ENCODE data around the gene DOCK3.

DOCK3 gene

GRCh38 chr3:51340989-51341636 is 666.4 kb downstream of the DOCK3 start:
- Histone ChIP-seq H3K27ac (replicated peaks) (no peak overlapping the region), H3K27me3 (ENCODE audit: insufficient read depth, poor library complexity, severe bottlenecking) (peaks cover 3% of the 10 kb centered on the region), H3K4me3 (replicated peaks; ENCODE audit: insufficient read depth, low read length) (no peak overlapping the region)
- TF ChIP-seq, protein P1, sequence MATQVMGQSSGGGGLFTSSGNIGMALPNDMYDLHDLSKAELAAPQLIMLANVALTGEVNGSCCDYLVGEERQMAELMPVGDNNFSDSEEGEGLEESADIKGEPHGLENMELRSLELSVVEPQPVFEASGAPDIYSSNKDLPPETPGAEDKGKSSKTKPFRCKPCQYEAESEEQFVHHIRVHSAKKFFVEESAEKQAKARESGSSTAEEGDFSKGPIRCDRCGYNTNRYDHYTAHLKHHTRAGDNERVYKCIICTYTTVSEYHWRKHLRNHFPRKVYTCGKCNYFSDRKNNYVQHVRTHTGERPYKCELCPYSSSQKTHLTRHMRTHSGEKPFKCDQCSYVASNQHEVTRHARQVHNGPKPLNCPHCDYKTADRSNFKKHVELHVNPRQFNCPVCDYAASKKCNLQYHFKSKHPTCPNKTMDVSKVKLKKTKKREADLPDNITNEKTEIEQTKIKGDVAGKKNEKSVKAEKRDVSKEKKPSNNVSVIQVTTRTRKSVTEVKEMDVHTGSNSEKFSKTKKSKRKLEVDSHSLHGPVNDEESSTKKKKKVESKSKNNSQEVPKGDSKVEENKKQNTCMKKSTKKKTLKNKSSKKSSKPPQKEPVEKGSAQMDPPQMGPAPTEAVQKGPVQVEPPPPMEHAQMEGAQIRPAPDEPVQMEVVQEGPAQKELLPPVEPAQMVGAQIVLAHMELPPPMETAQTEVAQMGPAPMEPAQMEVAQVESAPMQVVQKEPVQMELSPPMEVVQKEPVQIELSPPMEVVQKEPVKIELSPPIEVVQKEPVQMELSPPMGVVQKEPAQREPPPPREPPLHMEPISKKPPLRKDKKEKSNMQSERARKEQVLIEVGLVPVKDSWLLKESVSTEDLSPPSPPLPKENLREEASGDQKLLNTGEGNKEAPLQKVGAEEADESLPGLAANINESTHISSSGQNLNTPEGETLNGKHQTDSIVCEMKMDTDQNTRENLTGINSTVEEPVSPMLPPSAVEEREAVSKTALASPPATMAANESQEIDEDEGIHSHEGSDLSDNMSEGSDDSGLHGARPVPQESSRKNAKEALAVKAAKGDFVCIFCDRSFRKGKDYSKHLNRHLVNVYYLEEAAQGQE (IDR thresholded peaks at IDR 0.05; ENCODE audit: insufficient replicate concordance, low read depth) = no peak
- TF ChIP-seq POLR2AphosphoS5 (IDR thresholded peaks at IDR 0.05; ENCODE audit: low read depth) (no peak), SPI1 (IDR thresholded peaks at IDR 0.05; ENCODE audit: borderline replicate concordance, low read depth) (no peak), CTCF (IDR thresholded peaks at IDR 0.05; ENCODE audit: insufficient read depth, low read length) (no peak)
- DNase-seq (ENCODE audit: low read depth in 1 of 2, low spot score in 1 of 2) = no peak

- no peak for DNase-seq (ENCODE audit: low read depth in 1 of 2, low spot score in 1 of 2)
- H3K27me3 ChIP-seq (ENCODE audit: insufficient read depth, poor library complexity, severe bottlenecking) = peaks cover 3% of the 10 kb centered on the region
- TF ChIP-seq, protein P1 (IDR thresholded peaks at IDR 0.05; ENCODE audit: insufficient replicate concordance, low read depth) = no peak
- no peak for TF ChIP-seq GABPA (IDR thresholded peaks at IDR 0.05; ENCODE audit: low read depth)
- TF ChIP-seq POLR2AphosphoS5 (IDR thresholded peaks at IDR 0.05; ENCODE audit: low read depth) = no peak
- TF ChIP-seq SPI1 (IDR thresholded peaks at IDR 0.05; ENCODE audit: borderline replicate concordance, low read depth) = no peak
- no peak for TF ChIP-seq CTCF (IDR thresholded peaks at IDR 0.05; ENCODE audit: insufficient read depth, low read length)
- H3K27ac ChIP-seq (replicated peaks) = no peak overlapping the region
- no peak overlapping the region for H3K4me3 ChIP-seq (replicated peaks; ENCODE audit: insufficient read depth, low read length)
These were observed 669.4 kb downstream of the DOCK3 start for GRCh38 chr3:51343918-51344687.

DNA sequence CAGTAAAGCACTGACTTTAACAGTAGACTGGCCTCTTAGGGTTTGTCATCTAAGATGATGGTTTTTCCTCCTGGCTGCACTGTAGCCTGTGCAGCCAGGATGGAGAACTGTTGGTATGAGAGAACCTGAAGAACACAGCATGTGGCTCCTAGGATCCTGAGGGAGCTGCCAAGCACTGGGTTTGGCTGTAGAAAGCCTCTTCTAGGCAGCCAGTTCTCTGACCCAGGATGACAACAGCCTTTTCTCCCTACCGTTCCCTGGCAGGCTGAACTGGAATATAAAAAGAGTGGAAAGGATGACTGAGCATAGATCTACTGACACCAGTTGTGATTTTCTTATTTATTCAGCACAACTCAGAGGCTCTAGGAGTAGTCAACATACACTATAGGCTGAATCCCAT is 676.0 kb downstream of the DOCK3 start:
- no peaks in the 10 kb centered on the region for H3K27me3 ChIP-seq (ENCODE audit: insufficient read depth, poor library complexity, severe bottlenecking)
- no peak for TF ChIP-seq CTCF (IDR thresholded peaks at IDR 0.05; ENCODE audit: insufficient read depth, low read length)
- no peak for TF ChIP-seq POLR2AphosphoS5 (IDR thresholded peaks at IDR 0.05; ENCODE audit: low read depth)
- no peak for TF ChIP-seq SPI1 (IDR thresholded peaks at IDR 0.05; ENCODE audit: borderline replicate concordance, low read depth)
- TF ChIP-seq GABPA (IDR thresholded peaks at IDR 0.05; ENCODE audit: low read depth) = no peak
- TF ChIP-seq, protein P1 (IDR thresholded peaks at IDR 0.05; ENCODE audit: insufficient replicate concordance, low read depth) = no peak
- H3K27ac ChIP-seq (replicated peaks) = no peak overlapping the region
- DNase-seq (ENCODE audit: low read depth in 1 of 2, low spot score in 1 of 2) = no peak
- no peak overlapping the region for H3K4me3 ChIP-seq (replicated peaks; ENCODE audit: insufficient read depth, low read length)

Data from HL-60 (cell line).